Ishikawa (cell line): Measurements from ENCODE around the gene SYT7.

Experiments
- CEBPB ChIP-seq: IDR thresholded peaks from 2 replicates; pipeline ENCODE4 v1.6.1; 2012
- CREB1 ChIP-seq: IDR thresholded peaks from 2 replicates; pipeline ENCODE4 v1.6.1; 2012; ENCODE audit warnings: low read depth
- EGR1 ChIP-seq: IDR thresholded peaks from 2 replicates; pipeline ENCODE4 v1.6.1; 2012
- EP300 ChIP-seq: IDR thresholded peaks from 2 replicates; pipeline ENCODE4 v1.6.1; 2012; ENCODE audit warnings: borderline replicate concordance
- FOXM1 ChIP-seq: IDR thresholded peaks from 2 replicates; pipeline ENCODE4 v1.6.1; 2012; ENCODE audit warnings: low read depth, borderline replicate concordance
- MAX ChIP-seq: IDR thresholded peaks from 2 replicates; pipeline ENCODE4 v1.6.1; 2012
- NFIC ChIP-seq: IDR thresholded peaks from 2 replicates; pipeline ENCODE4 v1.6.1; 2012
- RAD21 ChIP-seq: IDR thresholded peaks from 2 replicates; pipeline ENCODE4 v1.6.1; 2012; ENCODE audit warnings: low read depth
- REST ChIP-seq: IDR thresholded peaks from 2 replicates; pipeline ENCODE4 v1.6.1; 2012; ENCODE audit warnings: low read depth, mild to moderate bottlenecking
- TAF1 ChIP-seq: IDR thresholded peaks from 2 replicates; pipeline ENCODE4 v1.6.1; 2012; ENCODE audit warnings: low read depth, mild to moderate bottlenecking
- TCF12 ChIP-seq: IDR thresholded peaks from 2 replicates; pipeline ENCODE4 v1.6.1; 2012; ENCODE audit warnings: low read depth
- TEAD4 ChIP-seq: IDR thresholded peaks from 2 replicates; pipeline ENCODE4 v1.6.1; 2012
- USF1 ChIP-seq: IDR thresholded peaks from 2 replicates; pipeline ENCODE4 v1.6.1; 2012
- YY1 ChIP-seq: IDR thresholded peaks from 2 replicates; pipeline ENCODE4 v1.6.1; 2012; ENCODE audit warnings: low read depth
- ZBTB7A ChIP-seq: IDR thresholded peaks from 2 replicates; pipeline ENCODE4 v1.6.1; 2012; ENCODE audit warnings: low read depth

Gene SYT7

GRCh38 chr11:61510166-61510919 lies 70.5 kb downstream of the SYT7 start:
- TF ChIP-seq RAD21 = no peak
- TF ChIP-seq CEBPB = no peak
- no peak for TF ChIP-seq CREB1
- no peak for TF ChIP-seq TAF1
- TF ChIP-seq REST = no peak
- no peak for TF ChIP-seq USF1
- no peak for TF ChIP-seq MAX
- TF ChIP-seq NFIC = no peak

- no peak for TF ChIP-seq NFIC
- no peak for TF ChIP-seq CEBPB
- TF ChIP-seq RAD21 = peak; percentile 17; the same call in 1 of the 2 replicates
- TF ChIP-seq TAF1 = no peak
- TF ChIP-seq ZBTB7A = no peak
- TF ChIP-seq MAX = peak; percentile 98
- TF ChIP-seq TEAD4 = 0 out of 2 replicates have a peak, but pooled peaks have one; percentile 5
- no peak for TF ChIP-seq YY1
- TF ChIP-seq EP300 = peak; percentile 17; the same call in 1 of the 2 replicates
- no peak for TF ChIP-seq CREB1
- no peak for TF ChIP-seq TCF12
- TF ChIP-seq USF1 = no peak
- no peak for TF ChIP-seq FOXM1
- TF ChIP-seq EGR1 = no peak
- TF ChIP-seq REST = no peak
Measured at GRCh38 chr11:61509043-61510029, 71.5 kb downstream of the SYT7 start.

GRCh38 chr11:61507962-61508861 lies 72.7 kb downstream of the SYT7 start, which contains the start of gene LRRC10B:
TSS of gene LRRC10B (plus strand) at chr11:61508749. CDS start at chr11:61508999, 250 bp downstream.
- TF ChIP-seq ZBTB7A (peak; percentile 72), CREB1 (0 out of 2 replicates have a peak, but pooled peaks have one; percentile 27), EGR1 (no peak)

- TF ChIP-seq ZBTB7A (no peak), EGR1 (no peak), TEAD4 (no peak), EP300 (no peak), CEBPB (no peak), USF1 (no peak), TAF1 (no peak), CREB1 (no peak), FOXM1 (no peak), RAD21 (no peak), REST (no peak), NFIC (no peak), MAX (no peak), YY1 (no peak), TCF12 (no peak)
Measured at GRCh38 chr11:61507012-61507768, 73.7 kb downstream of the SYT7 start.
